ENCODE data around the gene EPHB1.

The EPHB1 gene

GRCh38 chr3:134827213-134827612, 32.2 kb downstream of the EPHB1 start:
- H3K36me3 ChIP-seq (replicated peaks) = no peaks in the 10 kb centered on the region
- H3K9me3 ChIP-seq = no peaks in the 10 kb centered on the region
- H3K27me3 ChIP-seq (ENCODE audit: low read depth) = no peaks in the 10 kb centered on the region
- H3K4me1 ChIP-seq = no peaks in the 10 kb centered on the region
- no peak for DNase-seq (ENCODE audit: low spot score in 2 of 2)
- in situ Hi-C loops (cut with MboI; ENCODE audit: low sequenced_read_pairs) = no loop called here
- H3K4me3 ChIP-seq = no peak overlapping the region

GRCh38 chr3:134829721-134830120, 34.7 kb downstream of the EPHB1 start:
- Histone ChIP-seq H3K4me3 (no peak overlapping the region), H3K9me3 (no peaks in the 10 kb centered on the region), H3K36me3 (replicated peaks) (no peaks in the 10 kb centered on the region), H3K4me1 (no peaks in the 10 kb centered on the region), H3K27me3 (ENCODE audit: low read depth) (no peaks in the 10 kb centered on the region)
- in situ Hi-C loops (cut with MboI; ENCODE audit: low sequenced_read_pairs) = no loop called here
- no peak for DNase-seq (ENCODE audit: low spot score in 2 of 2)

- in situ Hi-C loops (cut with MboI; ENCODE audit: low sequenced_read_pairs) = no loop called here
- Histone ChIP-seq H3K36me3 (replicated peaks) (no peaks in the 10 kb centered on the region), H3K27me3 (ENCODE audit: low read depth) (no peaks in the 10 kb centered on the region; the same call in 1 of the 2 replicates), H3K4me1 (no peaks in the 10 kb centered on the region), H3K9me3 (no peaks in the 10 kb centered on the region), H3K4me3 (no peak overlapping the region)
- no peak for DNase-seq (ENCODE audit: low spot score in 2 of 2)
Measured at GRCh38 chr3:134832585-134832984, 37.5 kb downstream of the EPHB1 start.

DNA sequence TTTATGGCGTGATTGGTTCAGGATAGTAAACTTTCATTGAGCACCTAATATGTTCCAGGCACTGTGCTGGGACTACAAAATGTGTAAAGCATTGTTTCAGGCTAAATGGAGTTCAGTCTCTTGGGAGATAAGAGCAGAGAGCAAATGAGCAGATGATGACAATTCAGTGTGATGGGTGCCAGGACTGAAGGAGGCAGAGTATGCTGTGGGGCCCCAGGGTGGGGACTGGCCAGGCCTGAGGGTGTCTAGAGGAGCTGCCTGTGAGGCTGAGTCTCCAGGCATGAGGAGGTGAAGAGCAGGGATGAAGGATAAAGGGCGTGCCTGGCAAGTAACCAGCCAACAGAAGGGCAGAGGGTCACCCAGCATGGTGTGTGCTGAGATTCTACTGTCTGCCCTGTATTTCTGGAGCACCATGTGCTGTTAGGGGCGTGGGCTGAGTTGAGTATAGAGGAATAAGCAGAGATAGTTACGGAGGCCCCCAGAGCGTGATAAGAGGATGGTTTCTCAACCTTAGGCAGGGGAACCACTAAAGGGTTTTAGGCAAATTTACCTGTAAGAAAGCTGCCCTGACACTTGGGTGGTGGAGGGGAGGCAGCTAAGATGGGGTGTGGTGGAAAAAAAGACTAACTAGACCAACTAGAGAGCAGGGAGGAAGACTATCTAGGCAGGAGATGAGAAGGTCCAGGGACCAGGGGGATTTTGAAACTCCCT, 38.5 kb downstream of the EPHB1 start:
- Histone ChIP-seq H3K9me3 (no peaks in the 10 kb centered on the region), H3K27me3 (ENCODE audit: low read depth) (no peaks in the 10 kb centered on the region; the same call in 1 of the 2 replicates), H3K4me1 (no peaks in the 10 kb centered on the region), H3K36me3 (replicated peaks) (no peaks in the 10 kb centered on the region), H3K4me3 (no peak overlapping the region)
- no peak for DNase-seq (ENCODE audit: low spot score in 2 of 2)
- in situ Hi-C loops (cut with MboI; ENCODE audit: low sequenced_read_pairs) = no loop called here

- Histone ChIP-seq H3K9me3 (no peaks in the 10 kb centered on the region), H3K36me3 (replicated peaks) (no peaks in the 10 kb centered on the region), H3K4me1 (no peaks in the 10 kb centered on the region), H3K4me3 (no peak overlapping the region), H3K27me3 (ENCODE audit: low read depth) (no peaks in the 10 kb centered on the region; the same call in 1 of the 2 replicates)
- in situ Hi-C loops (cut with MboI; ENCODE audit: low sequenced_read_pairs) = no loop called here
- DNase-seq (ENCODE audit: low spot score in 2 of 2) = no peak
Measured at GRCh38 chr3:134836921-134837320, 41.9 kb downstream of the EPHB1 start.

DNA sequence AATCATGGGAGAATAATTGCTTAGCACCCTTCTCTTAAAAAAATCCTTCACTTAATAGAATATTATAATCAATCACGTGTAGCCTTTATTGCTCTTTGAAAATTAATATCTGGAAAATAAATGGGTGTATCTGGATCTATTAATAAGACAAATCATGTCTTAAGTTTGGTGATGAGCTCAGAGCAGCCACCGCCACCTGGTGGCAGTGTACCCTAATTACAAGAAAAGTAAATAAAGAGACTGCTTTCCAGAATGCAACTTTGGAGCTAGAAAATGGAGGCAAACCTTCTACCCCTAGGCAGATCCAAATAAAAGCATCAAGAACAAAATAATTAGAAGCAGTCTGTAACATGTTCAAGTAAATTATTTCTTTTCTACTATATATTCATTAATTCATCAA, 43.5 kb downstream of the EPHB1 start:
- in situ Hi-C loops (cut with MboI; ENCODE audit: low sequenced_read_pairs) = no loop called here
- H3K36me3 ChIP-seq (replicated peaks) = no peaks in the 10 kb centered on the region
- no peaks in the 10 kb centered on the region for H3K9me3 ChIP-seq
- no peak overlapping the region for H3K4me3 ChIP-seq
- no peaks in the 10 kb centered on the region; the same call in 1 of the 2 replicates for H3K27me3 ChIP-seq (ENCODE audit: low read depth)
- H3K4me1 ChIP-seq = no peaks in the 10 kb centered on the region
- no peak for DNase-seq (ENCODE audit: low spot score in 2 of 2)

GRCh38 chr3:134839422-134839821, 44.4 kb downstream of the EPHB1 start:
- no peak for DNase-seq (ENCODE audit: low spot score in 2 of 2)

DNA sequence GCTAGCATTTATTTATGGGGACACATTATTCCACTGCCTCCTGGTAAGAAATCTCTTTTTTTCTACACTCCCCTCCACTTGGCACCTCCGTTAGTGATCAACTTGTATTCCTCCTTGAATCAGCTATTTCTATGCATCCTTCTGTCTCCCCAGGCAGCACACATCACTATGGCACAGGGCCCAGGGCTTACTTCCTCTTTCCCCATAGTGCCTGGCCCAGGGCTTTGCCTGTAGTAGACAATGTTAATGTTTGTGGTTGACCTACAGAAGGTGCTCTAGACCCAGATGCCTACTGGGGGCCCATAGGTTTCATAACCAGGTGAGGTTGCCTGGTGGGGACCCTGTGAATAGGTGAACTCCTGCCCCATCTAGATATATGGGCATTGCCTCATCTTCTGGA, 44.9 kb downstream of the EPHB1 start:
- in situ Hi-C loops (cut with MboI; ENCODE audit: low sequenced_read_pairs) = no loop called here
- no peak for DNase-seq (ENCODE audit: low spot score in 2 of 2)
- H3K9me3 ChIP-seq = no peaks in the 10 kb centered on the region
- H3K36me3 ChIP-seq (replicated peaks) = no peaks in the 10 kb centered on the region
- no peak overlapping the region for H3K4me3 ChIP-seq
- H3K27me3 ChIP-seq (ENCODE audit: low read depth) = no peaks in the 10 kb centered on the region; the same call in 1 of the 2 replicates
- no peaks in the 10 kb centered on the region for H3K4me1 ChIP-seq

More at GRCh38 chr3:134839422-134839821, 44.4 kb downstream of the EPHB1 start:
- Histone ChIP-seq H3K4me1 (no peaks in the 10 kb centered on the region), H3K27me3 (ENCODE audit: low read depth) (no peaks in the 10 kb centered on the region; the same call in 1 of the 2 replicates), H3K9me3 (no peaks in the 10 kb centered on the region), H3K36me3 (replicated peaks) (no peaks in the 10 kb centered on the region), H3K4me3 (no peak overlapping the region)
- in situ Hi-C loops (cut with MboI; ENCODE audit: low sequenced_read_pairs) = no loop called here

DNA sequence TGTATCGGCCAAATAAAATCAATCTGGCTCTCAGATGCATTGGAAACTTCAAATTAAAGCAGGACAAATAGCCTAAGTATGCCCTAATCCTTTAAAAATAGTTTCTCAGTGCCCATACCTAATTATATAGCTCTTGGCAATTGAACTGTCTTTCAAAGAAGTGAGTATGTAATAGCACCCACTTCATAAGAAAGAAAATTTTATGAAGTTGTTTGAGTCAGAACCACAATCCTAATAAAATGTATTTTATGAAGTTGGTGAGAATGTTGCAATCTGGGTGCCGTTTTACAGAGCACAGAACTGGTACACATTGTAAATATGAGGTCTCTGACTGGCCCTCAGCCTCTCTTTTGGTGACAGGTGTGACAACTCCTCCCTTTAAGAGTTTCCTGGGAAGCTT, 45.4 kb downstream of the EPHB1 start:
- DNase-seq (ENCODE audit: low spot score in 2 of 2) = no peak

GRCh38 chr3:134846084-134846483, 51.0 kb downstream of the EPHB1 start:
- in situ Hi-C loops (cut with MboI; ENCODE audit: low sequenced_read_pairs) = no loop called here
- no peak for DNase-seq (ENCODE audit: low spot score in 2 of 2)

More for the DNA sequence above, 45.4 kb downstream of the EPHB1 start:
- Histone ChIP-seq H3K9me3 (no peaks in the 10 kb centered on the region), H3K4me1 (no peaks in the 10 kb centered on the region), H3K4me3 (no peak overlapping the region), H3K36me3 (replicated peaks) (no peaks in the 10 kb centered on the region), H3K27me3 (ENCODE audit: low read depth) (no peaks in the 10 kb centered on the region; the same call in 1 of the 2 replicates)
- in situ Hi-C loops (cut with MboI; ENCODE audit: low sequenced_read_pairs) = no loop called here

GRCh38 chr3:134846911-134847317, 51.9 kb downstream of the EPHB1 start:
- in situ Hi-C loops (cut with MboI; ENCODE audit: low sequenced_read_pairs) = no loop called here
- no peaks in the 10 kb centered on the region for H3K27me3 ChIP-seq (ENCODE audit: low read depth)
- H3K4me1 ChIP-seq = no peaks in the 10 kb centered on the region
- no peak for DNase-seq (ENCODE audit: low spot score in 2 of 2)
- H3K4me3 ChIP-seq = no peak overlapping the region
- no peaks in the 10 kb centered on the region for H3K36me3 ChIP-seq (replicated peaks)
- H3K9me3 ChIP-seq = no peaks in the 10 kb centered on the region

More at GRCh38 chr3:134846084-134846483, 51.0 kb downstream of the EPHB1 start:
- no peak overlapping the region for H3K4me3 ChIP-seq
- H3K9me3 ChIP-seq = no peaks in the 10 kb centered on the region
- no peaks in the 10 kb centered on the region for H3K36me3 ChIP-seq (replicated peaks)
- no peaks in the 10 kb centered on the region for H3K4me1 ChIP-seq
- H3K27me3 ChIP-seq (ENCODE audit: low read depth) = no peaks in the 10 kb centered on the region

GRCh38 chr3:134847349-134847748, 52.3 kb downstream of the EPHB1 start:
- in situ Hi-C loops (cut with MboI; ENCODE audit: low sequenced_read_pairs) = no loop called here
- H3K27me3 ChIP-seq (ENCODE audit: low read depth) = no peaks in the 10 kb centered on the region
- no peak for DNase-seq (ENCODE audit: low spot score in 2 of 2)
- no peaks in the 10 kb centered on the region for H3K9me3 ChIP-seq
- no peaks in the 10 kb centered on the region for H3K36me3 ChIP-seq (replicated peaks)
- no peak overlapping the region for H3K4me3 ChIP-seq
- H3K4me1 ChIP-seq = no peaks in the 10 kb centered on the region

DNA sequence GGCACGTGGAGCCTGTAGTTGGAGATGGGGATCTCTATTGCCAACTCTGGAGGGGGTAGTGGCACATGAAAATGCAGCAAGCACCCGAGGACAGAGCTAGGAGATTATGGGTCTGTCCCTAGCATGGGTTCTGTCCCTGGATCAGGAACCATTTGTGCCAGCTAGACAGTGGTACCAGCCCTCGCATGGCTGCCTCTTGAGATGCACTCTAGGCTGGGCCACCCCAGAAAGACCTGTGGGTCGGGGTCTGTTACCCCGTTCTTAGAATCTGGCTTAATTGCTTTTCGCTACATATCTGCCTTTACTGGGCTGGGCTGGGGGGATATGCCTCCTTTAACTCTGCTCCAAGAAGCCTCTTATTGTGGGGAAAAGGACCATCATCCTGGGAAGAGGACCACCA, 54.5 kb downstream of the EPHB1 start:
- Histone ChIP-seq H3K4me3 (no peak overlapping the region), H3K9me3 (no peaks in the 10 kb centered on the region), H3K4me1 (no peaks in the 10 kb centered on the region), H3K36me3 (replicated peaks) (no peaks in the 10 kb centered on the region), H3K27me3 (ENCODE audit: low read depth) (no peaks in the 10 kb centered on the region)
- no peak for DNase-seq (ENCODE audit: low spot score in 2 of 2)
- in situ Hi-C loops (cut with MboI; ENCODE audit: low sequenced_read_pairs) = no loop called here

DNA sequence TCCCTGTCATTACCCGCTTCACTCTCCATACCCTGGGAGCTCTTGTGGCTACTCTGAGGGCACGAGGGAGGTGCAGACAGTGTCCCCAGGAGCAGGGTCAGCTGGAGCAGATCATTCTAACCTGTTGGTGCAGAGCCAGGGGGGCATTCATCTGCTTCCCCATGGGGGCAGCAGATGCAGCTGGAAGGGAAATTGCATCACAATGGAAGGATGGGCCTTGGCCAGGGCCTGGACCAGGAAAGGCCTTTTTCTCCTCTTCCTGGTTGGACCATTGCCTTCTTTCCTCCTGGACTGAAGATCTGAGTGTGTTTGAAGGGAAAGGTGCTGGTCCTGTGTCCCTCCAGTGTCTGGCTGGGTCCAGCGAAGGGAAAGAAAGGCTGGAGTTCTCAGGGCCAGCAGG, 55.7 kb downstream of the EPHB1 start:
- Histone ChIP-seq H3K9me3 (no peaks in the 10 kb centered on the region), H3K4me1 (no peaks in the 10 kb centered on the region), H3K36me3 (replicated peaks) (no peaks in the 10 kb centered on the region), H3K27me3 (ENCODE audit: low read depth) (no peaks in the 10 kb centered on the region), H3K4me3 (no peak overlapping the region)
- in situ Hi-C loops (cut with MboI; ENCODE audit: low sequenced_read_pairs) = no loop called here
- no peak for DNase-seq (ENCODE audit: low spot score in 2 of 2)

DNA sequence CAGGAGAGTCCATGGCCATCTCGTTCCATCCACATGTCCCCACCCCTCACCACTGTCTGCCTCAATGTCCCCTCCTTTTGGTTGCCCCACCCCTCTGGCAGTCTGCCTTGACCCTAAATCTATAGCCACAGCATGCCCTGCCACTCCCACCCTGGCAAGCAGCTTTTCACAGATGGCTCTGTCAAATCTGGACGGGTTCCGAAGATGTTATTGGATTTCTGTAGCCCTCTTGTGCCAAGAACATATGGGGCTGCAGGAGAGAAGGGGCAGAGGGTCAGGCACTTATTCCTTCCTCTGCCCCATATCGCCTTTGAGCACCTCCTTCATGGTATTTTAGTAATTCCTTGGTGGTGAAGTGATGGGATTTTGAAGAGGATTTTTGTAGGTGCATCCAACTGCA, 57.1 kb downstream of the EPHB1 start:
- no peaks in the 10 kb centered on the region for H3K9me3 ChIP-seq
- H3K27me3 ChIP-seq (ENCODE audit: low read depth) = no peaks in the 10 kb centered on the region
- no peaks in the 10 kb centered on the region for H3K36me3 ChIP-seq (replicated peaks)
- no peak overlapping the region for H3K4me3 ChIP-seq
- in situ Hi-C loops (cut with MboI; ENCODE audit: low sequenced_read_pairs) = no loop called here
- no peak for DNase-seq (ENCODE audit: low spot score in 2 of 2)
- H3K4me1 ChIP-seq = no peaks in the 10 kb centered on the region
